HG02970 (cell line): ENCODE results near the gene ATP6V1C2.
A peak's percentile ranks its signal among the peaks of the same experiment; 100 is the strongest.
"Not testable (repeated sequence)": the region's sequence is repeated elsewhere in the genome, so short reads cannot be mapped to it uniquely, and the experiment has no call there.

ENCODE experiments used
- ATAC-seq: cut with Tn5 transposase; IDR thresholded peaks from one replicate; pipeline ENCODE4 v1.9.1; 2021; ENCODE audit warnings: mild to moderate bottlenecking, moderate library complexity, moderate number of reproducible peaks; ENCODE audit not compliant: unreplicated experiment, low FRiP score

Gene ATP6V1C2

DNA sequence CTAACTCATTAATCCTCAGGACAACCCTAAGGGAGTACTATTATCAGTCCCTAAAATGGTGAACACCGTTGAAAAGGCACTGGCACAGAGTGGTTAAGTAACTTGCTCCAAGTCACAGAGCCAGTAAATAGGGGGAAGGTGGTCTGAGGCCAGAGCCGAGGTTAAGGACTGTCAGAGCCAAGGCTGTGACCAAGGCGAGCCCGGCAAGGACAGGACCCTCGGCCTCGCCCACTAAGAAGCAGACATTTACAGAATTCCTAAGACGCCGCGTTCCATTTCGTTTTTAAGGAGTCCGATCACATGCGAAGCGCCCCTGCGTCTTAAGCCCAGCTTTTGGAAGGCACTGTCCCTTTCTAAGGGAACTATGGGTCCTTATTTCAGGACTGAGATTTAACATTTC is 90.1 kb downstream of the ATP6V1C2 start:
- ATAC-seq = no peak

- peak; percentile 92 for ATAC-seq
These were observed 91.1 kb downstream of the ATP6V1C2 start, which contains the start of gene PDIA6 for GRCh38 chr2:10812362-10813162. TSS of gene PDIA6 (minus strand) at chr2:10812785. CDS start at chr2:10812696, 89 bp downstream.

GRCh38 chr2:10813163-10814138 is 92.0 kb downstream of the ATP6V1C2 start:
- not testable (repeated sequence) for ATAC-seq

DNA sequence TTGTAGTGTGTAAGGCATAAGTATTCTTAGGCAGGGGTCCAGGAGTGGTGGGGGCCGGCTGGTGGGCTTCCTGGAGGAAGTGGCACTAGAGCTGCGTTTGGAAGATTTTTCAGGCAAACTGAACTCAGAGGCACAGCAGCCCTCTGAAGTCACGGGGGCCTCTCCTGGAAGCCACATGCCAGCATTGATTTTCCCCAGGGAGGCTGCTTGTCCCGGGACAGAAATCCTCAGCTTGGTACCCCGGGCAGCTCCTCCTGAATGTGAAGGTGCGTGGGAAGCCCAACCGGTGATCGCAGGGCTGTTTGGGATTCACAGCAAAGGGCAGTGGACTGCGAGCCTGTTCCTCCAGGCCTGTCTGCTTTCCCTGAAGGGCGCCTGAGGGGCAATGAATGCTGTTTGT is 92.7 kb downstream of the ATP6V1C2 start:
- no peak for ATAC-seq

- ATAC-seq = no peak
These were observed 93.3 kb downstream of the ATP6V1C2 start for GRCh38 chr2:10814571-10815331.

DNA sequence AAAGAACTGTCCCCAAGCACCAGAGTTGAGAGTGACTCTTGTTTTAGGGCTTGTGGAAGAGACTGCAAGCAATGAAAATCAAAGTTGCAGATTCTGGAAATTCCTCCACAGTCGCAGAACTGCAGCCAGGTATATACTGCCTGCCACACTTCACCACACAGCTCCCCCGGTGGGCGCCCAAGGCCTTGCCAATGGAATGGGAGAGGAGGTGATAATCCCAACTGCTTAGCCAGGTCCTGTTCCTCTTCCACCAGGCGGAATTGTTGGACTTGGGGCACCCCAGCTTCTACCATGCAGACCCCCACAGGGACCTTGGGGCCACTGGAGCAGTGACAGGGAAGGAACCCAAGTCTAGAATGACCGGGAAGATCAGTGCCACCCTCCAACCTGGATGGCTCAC is 96.0 kb downstream of the ATP6V1C2 start:
- ATAC-seq = no peak

GRCh38 chr2:10818305-10818704 is 96.9 kb downstream of the ATP6V1C2 start:
- not testable (repeated sequence) for ATAC-seq

- no peak for ATAC-seq
These were observed 97.6 kb downstream of the ATP6V1C2 start for GRCh38 chr2:10818984-10819383.

DNA sequence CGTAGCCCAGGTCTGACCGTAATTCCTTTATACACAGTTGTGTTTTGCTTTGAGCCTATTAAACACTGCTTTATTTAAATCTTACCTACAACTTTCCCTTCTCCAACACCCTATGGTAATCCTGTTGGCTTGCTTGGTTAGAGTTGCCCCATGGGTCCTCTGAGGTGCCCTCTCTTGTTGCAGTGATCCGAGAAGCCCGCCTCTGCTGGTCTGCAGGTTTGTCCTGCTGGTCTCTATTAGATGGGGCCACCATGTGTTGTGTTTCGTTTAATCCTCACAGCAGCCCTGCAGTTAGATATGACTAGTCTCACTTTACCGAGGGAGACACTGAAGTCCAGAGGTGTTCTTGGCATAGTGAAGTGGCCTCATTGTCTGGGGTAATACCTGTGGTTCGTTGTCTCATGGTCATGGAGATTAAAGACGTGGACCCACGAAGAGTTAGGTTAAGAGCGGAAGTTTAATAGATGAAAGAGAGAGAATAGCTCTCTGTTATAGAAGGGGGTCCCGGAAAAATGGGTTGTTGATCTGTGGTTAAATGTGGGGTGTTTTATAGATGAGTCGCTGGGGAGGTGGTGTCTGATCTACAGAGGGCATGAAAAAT is 98.4 kb downstream of the ATP6V1C2 start:
- ATAC-seq = no peak

DNA sequence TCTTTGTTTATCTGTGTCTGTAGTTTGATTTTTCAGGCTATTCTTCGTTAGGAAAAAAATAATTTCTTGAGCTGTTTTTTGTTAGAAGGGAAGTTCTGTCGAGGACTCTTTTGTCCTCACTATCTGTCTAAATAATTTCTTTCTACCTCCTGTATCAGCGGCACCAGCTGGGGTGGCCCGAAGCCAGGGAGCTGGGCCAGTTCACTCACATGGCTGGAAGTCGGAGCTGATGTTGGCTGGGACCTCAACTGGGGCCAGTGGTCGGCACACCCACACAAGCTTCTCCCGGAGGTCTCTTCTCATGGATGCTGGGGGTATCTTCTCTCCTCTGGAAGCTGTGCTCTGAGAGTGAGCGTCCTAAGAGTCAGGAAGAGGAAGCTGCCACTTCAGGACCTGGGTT is 99.1 kb downstream of the ATP6V1C2 start:
- ATAC-seq = no peak

- ATAC-seq = no peak
These were observed 99.7 kb downstream of the ATP6V1C2 start for GRCh38 chr2:10820978-10821695.

GRCh38 chr2:10824191-10824590 is 102.8 kb downstream of the ATP6V1C2 start:
- ATAC-seq = no peak

GRCh38 chr2:10826026-10826425 is 104.6 kb downstream of the ATP6V1C2 start:
- ATAC-seq = no peak

DNA sequence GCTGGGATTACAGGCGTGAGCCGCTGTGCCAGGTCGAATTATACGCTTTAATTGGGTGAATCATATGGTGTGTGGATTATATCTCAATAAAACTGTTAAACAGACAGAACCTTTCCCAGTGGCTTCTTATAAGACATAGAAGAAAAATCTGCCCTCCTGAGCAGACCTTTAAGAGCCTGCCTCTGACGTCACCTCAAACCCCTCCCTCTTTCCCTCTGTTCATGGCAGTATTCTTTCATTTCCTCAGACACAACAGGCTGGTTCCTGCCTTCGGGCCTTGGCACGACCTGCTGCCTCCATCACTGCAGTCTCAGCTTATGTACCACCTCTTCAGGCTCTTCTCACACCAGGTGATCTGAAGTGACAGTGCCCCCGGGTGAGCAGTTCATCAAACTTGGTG is 105.2 kb downstream of the ATP6V1C2 start:
- no peak for ATAC-seq

DNA sequence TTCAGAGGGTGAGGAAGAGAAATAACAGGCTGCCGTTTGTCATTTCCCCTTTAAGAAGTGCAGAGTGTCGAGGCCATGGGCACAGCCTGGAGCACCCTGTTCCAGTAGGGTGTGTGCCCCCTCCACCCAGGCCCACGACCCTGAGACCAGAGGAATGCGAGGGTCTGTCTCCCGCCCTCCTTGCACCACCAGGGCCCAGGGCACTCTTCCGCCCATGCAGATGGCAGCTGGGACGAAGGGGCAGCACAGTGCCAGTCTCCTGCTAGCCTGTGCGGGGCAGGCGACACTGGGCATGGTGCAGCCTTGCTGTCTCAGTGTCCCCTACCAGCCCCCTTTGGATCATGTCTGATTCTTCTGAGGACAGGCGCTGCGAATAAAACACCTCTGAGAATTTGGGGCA is 106.9 kb downstream of the ATP6V1C2 start:
- no peak for ATAC-seq

- no peak for ATAC-seq
These were observed 107.9 kb downstream of the ATP6V1C2 start for GRCh38 chr2:10829299-10829698.

GRCh38 chr2:10830203-10830602 is 108.8 kb downstream of the ATP6V1C2 start:
- ATAC-seq = no peak

- no peak for ATAC-seq
These were observed 109.4 kb downstream of the ATP6V1C2 start for GRCh38 chr2:10830641-10831399.
